Measurements from ENCODE around the gene JAML.

The JAML gene

GRCh38 chr11:118215765-118216164 lies 9.0 kb downstream of the JAML start:
- peaks cover 29% of the 10 kb centered on the region for H3K4me1 ChIP-seq (ENCODE audit: insufficient read depth, low read length)
- H3K36me3 ChIP-seq (ENCODE audit: insufficient read depth, low read length): no peaks in the 10 kb centered on the region
- H3K9ac ChIP-seq (ENCODE audit: low read depth, low read length): no peak overlapping the region
- H3K9me3 ChIP-seq (ENCODE audit: control insufficient read depth, insufficient read depth, low read length): no peaks in the 10 kb centered on the region

DNA sequence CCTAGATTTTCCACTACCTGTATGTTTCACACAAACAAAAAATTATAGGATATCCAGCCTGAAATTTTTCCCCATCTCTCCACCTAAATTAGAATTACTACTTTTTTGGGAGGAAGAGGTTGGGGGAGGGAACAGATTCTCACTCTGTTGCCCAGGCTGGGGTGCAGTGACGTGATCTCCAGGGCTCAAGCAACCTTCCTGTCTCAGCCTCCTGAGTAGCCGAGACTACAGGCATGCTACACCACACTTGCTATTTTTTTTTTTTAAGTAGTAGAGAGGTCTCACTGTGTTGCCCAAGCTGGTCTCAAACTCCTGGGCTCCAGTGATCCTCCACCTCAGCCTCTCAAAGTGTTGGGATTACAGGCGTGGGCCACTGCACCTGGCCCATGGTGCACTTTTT lies 9.5 kb downstream of the JAML start:
- Histone ChIP-seq H3K9me3 (ENCODE audit: control insufficient read depth, insufficient read depth, low read length) (no peaks in the 10 kb centered on the region), H3K4me1 (ENCODE audit: insufficient read depth, low read length) (peaks cover 34% of the 10 kb centered on the region), H3K9ac (ENCODE audit: low read depth, low read length) (no peak overlapping the region), H3K36me3 (ENCODE audit: insufficient read depth, low read length) (no peaks in the 10 kb centered on the region)

DNA sequence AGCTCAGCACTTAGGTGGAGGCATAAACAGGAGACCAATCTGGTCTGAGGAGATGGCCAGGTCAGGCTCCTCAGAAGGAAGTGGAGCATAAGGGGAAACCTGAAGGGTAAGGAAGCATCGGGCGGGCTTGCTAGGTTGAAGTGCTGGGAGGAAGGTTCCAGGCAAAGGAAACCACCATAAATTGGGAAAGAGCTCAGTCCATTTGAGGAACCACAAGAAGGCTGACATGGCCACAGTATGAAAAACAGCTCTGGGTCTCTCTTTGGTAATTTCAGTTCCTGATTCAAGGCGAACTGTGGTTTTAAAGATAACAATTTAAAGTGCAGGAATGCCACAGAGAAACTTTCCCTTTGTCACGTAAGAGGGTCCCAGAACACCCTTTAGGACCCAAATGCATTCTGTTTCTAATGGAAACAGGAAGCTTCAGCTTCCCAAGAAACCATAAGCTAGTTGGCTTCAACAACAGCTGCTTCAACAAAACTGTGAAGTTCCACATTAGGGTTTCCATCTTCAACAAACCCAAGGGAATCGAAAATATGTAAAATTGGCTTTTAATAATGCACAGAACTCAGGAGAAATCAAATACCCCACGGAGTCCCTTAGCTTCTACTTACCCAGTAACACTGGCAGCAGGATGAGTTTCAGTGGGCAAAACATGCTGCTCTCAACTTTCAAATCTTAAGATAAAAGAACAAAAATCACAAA lies 10.4 kb downstream of the JAML start:
- H3K9me3 ChIP-seq (ENCODE audit: control insufficient read depth, insufficient read depth, low read length): no peaks in the 10 kb centered on the region
- peaks cover 35% of the 10 kb centered on the region for H3K4me1 ChIP-seq (ENCODE audit: insufficient read depth, low read length)
- no peak overlapping the region for H3K9ac ChIP-seq (ENCODE audit: low read depth, low read length)
- H3K36me3 ChIP-seq (ENCODE audit: insufficient read depth, low read length): no peaks in the 10 kb centered on the region

DNA sequence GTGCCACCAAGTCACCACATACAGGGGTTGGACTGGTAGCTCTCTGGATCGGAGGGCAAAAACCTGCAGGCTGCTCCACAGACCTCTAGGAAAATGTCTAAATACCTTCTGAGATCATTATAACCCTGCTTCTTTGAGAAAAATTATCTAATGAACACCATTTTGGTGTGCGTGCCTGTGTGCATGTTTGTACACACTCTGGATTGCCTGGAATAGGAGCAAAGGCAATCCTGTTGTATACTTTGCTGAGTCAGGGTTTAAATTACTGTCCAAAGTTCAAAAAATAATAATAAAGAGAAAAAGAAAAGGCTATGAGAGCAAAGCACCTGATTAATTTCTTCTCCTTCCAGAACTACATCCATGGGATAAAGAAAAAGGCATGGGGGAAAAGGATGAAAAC lies 11.0 kb downstream of the JAML start:
- H3K9ac ChIP-seq (ENCODE audit: low read depth, low read length): no peak overlapping the region
- H3K9me3 ChIP-seq (ENCODE audit: control insufficient read depth, insufficient read depth, low read length): no peaks in the 10 kb centered on the region
- H3K4me1 ChIP-seq (ENCODE audit: insufficient read depth, low read length): peaks cover 35% of the 10 kb centered on the region
- no peaks in the 10 kb centered on the region for H3K36me3 ChIP-seq (ENCODE audit: insufficient read depth, low read length)

- H3K9ac ChIP-seq (ENCODE audit: low read depth, low read length): no peak overlapping the region
- H3K9me3 ChIP-seq (ENCODE audit: control insufficient read depth, insufficient read depth, low read length): no peaks in the 10 kb centered on the region
- H3K36me3 ChIP-seq (ENCODE audit: insufficient read depth, low read length): no peaks in the 10 kb centered on the region
- peaks cover 35% of the 10 kb centered on the region for H3K4me1 ChIP-seq (ENCODE audit: insufficient read depth, low read length)
These were observed 11.6 kb downstream of the JAML start for GRCh38 chr11:118213201-118213600.

DNA sequence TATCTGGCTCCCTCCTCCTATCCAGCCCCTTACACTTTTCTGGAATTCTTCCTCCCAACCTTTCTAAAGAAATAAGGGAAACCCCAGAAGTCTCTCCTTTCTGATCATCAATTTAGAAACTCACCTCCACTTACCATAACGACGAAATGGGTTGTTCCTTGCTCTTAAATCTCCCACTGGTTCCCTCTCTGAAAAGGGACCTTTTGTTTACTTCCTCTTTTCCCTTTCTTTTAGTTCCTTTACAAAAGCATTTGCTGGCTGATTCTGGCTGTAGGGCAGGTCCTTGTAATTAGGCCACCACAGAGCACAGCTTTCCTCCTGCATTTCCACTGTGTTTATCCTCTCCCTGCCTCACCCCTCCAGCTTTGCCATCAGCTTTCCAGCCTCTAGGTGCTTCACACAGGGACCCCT lies 12.0 kb downstream of the JAML start:
- peaks cover 35% of the 10 kb centered on the region for H3K4me1 ChIP-seq (ENCODE audit: insufficient read depth, low read length)
- no peak overlapping the region for H3K9ac ChIP-seq (ENCODE audit: low read depth, low read length)

DNA sequence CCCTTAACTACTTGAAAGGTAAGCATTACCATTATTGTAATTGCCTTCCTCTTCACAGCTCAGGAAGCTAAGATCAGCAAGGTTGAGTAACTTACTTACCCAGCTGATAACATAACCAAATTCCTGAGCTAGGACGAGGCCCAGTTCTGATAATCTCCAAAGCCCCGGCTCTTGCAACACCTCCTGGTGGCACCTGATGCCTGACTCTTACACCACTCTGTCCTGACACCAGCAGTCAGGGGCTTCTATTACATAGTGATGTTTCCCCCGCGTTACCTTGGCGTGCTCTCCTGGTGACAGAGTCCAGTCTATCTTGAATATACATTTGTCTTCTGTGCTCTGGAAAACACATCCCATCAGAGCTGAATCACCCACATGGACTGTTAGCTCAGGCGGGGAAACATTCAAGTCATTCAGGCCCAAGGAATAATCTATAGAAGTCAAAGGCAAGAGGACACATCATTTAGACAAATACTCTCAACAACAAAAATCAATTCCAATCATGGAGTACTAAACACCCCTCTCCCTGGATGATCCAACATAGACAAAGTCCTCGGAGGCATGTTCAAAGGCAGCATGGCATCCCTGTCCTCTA lies 12.6 kb downstream of the JAML start:
- H3K4me1 ChIP-seq (ENCODE audit: insufficient read depth, low read length): peaks cover 35% of the 10 kb centered on the region
- no peaks in the 10 kb centered on the region for H3K36me3 ChIP-seq (ENCODE audit: insufficient read depth, low read length)
- no peaks in the 10 kb centered on the region for H3K9me3 ChIP-seq (ENCODE audit: control insufficient read depth, insufficient read depth, low read length)
- H3K9ac ChIP-seq (ENCODE audit: low read depth, low read length): no peak overlapping the region

More for the DNA sequence above, 12.0 kb downstream of the JAML start:
- no peaks in the 10 kb centered on the region for H3K9me3 ChIP-seq (ENCODE audit: control insufficient read depth, insufficient read depth, low read length)
- H3K36me3 ChIP-seq (ENCODE audit: insufficient read depth, low read length): no peaks in the 10 kb centered on the region

DNA sequence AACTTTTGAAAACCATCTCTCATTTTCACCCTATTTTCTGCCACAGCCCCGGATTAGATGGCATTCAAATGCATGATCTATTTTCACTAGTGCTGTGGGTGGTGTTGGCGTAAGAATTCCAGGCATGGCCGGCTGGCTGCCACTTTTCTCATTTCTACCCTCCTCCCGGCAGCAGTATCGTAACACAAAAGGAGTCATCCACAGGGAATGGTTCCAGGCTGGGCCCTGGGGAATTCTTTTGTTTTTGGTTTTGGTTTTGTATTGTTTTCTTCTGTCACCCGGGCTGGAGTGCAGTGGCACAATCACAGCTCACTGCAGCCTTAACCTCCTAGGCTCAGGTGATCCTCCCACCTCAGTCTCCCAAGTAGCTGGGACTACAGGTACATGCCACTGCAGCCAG lies 13.8 kb downstream of the JAML start:
- no peaks in the 10 kb centered on the region for H3K9me3 ChIP-seq (ENCODE audit: control insufficient read depth, insufficient read depth, low read length)
- peaks cover 32% of the 10 kb centered on the region for H3K4me1 ChIP-seq (ENCODE audit: insufficient read depth, low read length)
- no peaks in the 10 kb centered on the region for H3K36me3 ChIP-seq (ENCODE audit: insufficient read depth, low read length)
- no peak overlapping the region for H3K9ac ChIP-seq (ENCODE audit: low read depth, low read length)

DNA sequence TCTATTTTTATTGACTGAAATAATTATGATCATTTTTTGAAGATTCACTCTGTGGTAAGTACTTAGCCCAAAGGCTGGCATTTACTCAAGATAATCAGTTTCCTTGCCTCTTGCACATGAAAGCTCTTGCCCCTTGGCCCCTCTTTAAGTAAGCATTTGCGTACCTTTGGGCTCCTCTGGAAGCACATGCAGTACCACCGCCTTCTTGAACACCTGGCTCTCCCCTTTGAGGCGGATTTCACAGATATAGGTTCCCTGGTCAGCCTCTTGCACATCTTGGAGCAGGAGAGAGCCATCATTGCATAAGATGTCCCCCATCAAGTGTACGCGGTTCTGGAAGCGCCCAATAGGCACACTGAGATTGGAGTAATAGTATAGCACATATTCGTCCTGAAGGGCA lies 14.5 kb downstream of the JAML start:
- no peaks in the 10 kb centered on the region for H3K9me3 ChIP-seq (ENCODE audit: control insufficient read depth, insufficient read depth, low read length)
- H3K9ac ChIP-seq (ENCODE audit: low read depth, low read length): no peak overlapping the region
- H3K36me3 ChIP-seq (ENCODE audit: insufficient read depth, low read length): no peaks in the 10 kb centered on the region
- H3K4me1 ChIP-seq (ENCODE audit: insufficient read depth, low read length): peaks cover 32% of the 10 kb centered on the region

- no peak overlapping the region for H3K9ac ChIP-seq (ENCODE audit: low read depth, low read length)
- H3K36me3 ChIP-seq (ENCODE audit: insufficient read depth, low read length): no peaks in the 10 kb centered on the region
- H3K4me1 ChIP-seq (ENCODE audit: insufficient read depth, low read length): peaks cover 31% of the 10 kb centered on the region
- H3K9me3 ChIP-seq (ENCODE audit: control insufficient read depth, insufficient read depth, low read length): no peaks in the 10 kb centered on the region
These were observed 15.8 kb downstream of the JAML start for GRCh38 chr11:118209033-118209432.

DNA sequence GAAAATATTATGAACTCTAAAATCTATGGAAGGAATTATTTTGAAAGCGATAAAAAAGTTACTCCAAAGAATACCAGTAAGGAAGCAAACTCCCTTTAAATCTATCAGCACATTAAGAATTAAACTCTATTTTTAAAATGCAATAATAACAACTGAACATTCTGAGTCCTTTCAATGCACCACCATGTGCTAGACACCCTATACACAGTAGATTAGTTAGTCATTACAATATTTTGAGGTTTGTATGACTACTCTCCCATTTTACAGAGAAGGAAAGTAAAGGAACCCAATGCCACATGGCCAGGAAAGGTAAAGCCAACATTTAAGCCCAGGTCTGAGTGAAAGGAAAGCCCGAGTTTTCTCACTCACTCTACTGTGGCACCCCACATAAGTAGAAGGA lies 17.7 kb downstream of the JAML start:
- no peak overlapping the region for H3K9ac ChIP-seq (ENCODE audit: low read depth, low read length)
- H3K36me3 ChIP-seq (ENCODE audit: insufficient read depth, low read length): no peaks in the 10 kb centered on the region
- peaks cover 14% of the 10 kb centered on the region for H3K4me1 ChIP-seq (ENCODE audit: insufficient read depth, low read length)
- H3K9me3 ChIP-seq (ENCODE audit: control insufficient read depth, insufficient read depth, low read length): no peaks in the 10 kb centered on the region

DNA sequence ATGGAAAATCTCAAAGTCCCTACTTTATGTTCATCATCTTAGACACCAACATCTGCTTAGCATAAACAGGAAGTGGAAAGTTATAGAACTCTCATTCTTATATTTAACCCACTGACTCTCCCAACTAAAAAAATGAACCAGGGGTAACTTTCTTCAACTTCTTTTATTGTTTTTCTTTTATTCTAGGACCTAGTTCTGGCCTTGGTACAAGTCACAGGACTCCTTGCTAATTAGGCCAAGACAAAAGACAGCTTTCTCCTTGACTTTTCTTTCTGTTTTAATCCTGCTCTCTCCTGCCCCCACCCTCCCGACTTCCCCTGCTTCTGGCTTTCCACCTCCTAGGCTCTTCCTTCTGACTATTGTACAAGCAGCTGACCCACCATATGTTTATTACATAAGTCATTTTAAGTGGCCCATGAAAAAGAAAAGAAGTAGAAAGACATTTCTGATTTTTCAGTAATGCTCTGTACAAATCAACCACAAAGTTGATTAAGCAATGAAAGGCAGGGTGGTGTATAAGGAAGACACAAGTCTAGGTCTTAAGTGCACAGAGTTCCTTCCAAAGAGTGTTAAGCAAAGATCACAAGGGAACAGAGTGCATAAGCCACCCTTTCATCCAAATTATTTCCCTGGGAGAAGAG lies 18.3 kb downstream of the JAML start:
- no peaks in the 10 kb centered on the region for H3K9me3 ChIP-seq (ENCODE audit: control insufficient read depth, insufficient read depth, low read length)
- peaks cover 10% of the 10 kb centered on the region for H3K4me1 ChIP-seq (ENCODE audit: insufficient read depth, low read length)
- no peaks in the 10 kb centered on the region for H3K36me3 ChIP-seq (ENCODE audit: insufficient read depth, low read length)
- no peak overlapping the region for H3K9ac ChIP-seq (ENCODE audit: low read depth, low read length)

- H3K4me1 ChIP-seq (ENCODE audit: insufficient read depth, low read length): peaks cover 5% of the 10 kb centered on the region
- no peaks in the 10 kb centered on the region for H3K9me3 ChIP-seq (ENCODE audit: control insufficient read depth, insufficient read depth, low read length)
- H3K36me3 ChIP-seq (ENCODE audit: insufficient read depth, low read length): no peaks in the 10 kb centered on the region
- H3K9ac ChIP-seq (ENCODE audit: low read depth, low read length): no peak overlapping the region
These were observed 19.0 kb downstream of the JAML start for GRCh38 chr11:118205606-118206378.

DNA sequence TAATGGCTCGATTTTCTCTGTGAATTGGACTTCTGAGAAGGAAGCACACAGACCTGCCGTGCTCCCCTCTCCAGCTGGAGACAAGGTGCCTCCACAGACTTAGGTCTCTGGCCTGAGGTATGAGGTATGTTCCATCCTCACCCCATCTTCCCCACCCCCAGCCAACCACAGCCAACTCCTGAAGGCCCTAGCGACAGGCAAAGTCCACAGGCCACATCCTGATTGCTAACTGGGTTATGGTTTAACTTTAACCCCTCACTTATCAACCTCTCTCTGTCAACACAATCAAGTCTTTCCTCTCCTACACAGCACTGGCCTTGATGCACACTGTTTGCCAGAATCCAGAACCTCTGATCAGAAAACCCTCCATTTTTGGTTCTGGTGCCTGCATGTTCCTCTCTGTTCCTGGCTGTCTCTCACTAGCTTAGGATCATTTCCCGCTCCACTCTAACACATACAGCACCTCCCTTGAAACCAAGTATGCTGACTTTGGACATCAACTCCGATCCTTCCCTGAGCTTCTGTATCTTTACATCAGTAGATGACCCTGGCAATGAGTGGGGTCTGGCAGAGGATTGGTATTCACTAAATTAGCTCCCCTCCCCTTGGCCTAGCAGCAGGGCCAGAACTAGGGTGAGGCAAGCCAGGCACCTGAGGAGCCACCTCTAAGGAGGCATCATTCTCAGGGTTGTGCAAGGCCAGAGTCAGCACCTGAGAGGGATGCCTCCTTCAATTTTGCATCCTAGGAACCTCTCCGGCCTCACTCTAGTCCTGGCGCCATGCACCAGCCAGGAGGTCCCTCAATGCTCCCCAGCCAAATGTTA lies 22.0 kb downstream of the JAML start:
- Histone ChIP-seq H3K36me3 (ENCODE audit: insufficient read depth, low read length) (no peaks in the 10 kb centered on the region), H3K9me3 (ENCODE audit: control insufficient read depth, insufficient read depth, low read length) (no peaks in the 10 kb centered on the region)

More for the DNA sequence above, 22.0 kb downstream of the JAML start:
- Histone ChIP-seq H3K9ac (ENCODE audit: low read depth, low read length) (no peak overlapping the region), H3K4me1 (ENCODE audit: insufficient read depth, low read length) (no peaks in the 10 kb centered on the region)
